Neutrophil (primary cell): ENCODE data around the gene TSPAN11.

Experiments used
- H3K27ac ChIP-seq: fragments of 200-600 bp; sonication (generic); 2 replicates; pipeline ENCODE4 v1.5.1; 2016; ENCODE audit warnings: mild to moderate bottlenecking, moderate library complexity
- H3K27me3 ChIP-seq: fragments of 200-600 bp; sonication (generic); 2 replicates; pipeline ENCODE4 v1.6.0; 2016; ENCODE audit warnings: mild to moderate bottlenecking
- H3K36me3 ChIP-seq: fragments of 200-600 bp; sonication (generic); 2 replicates; pipeline ENCODE4 v1.5.1; 2017
- H3K4me1 ChIP-seq, 2 experiments: fragments of 200-600 bp in 1 of 2; sonication (generic) in 1 of 2; 1 replicate in 1 of 2; 2 replicates in 1 of 2; pipeline versions ENCODE4 v1.5.1 to v1.6.1; 2013 to 2016; ENCODE audit warnings: low read depth in 1 of 2, low read length in 1 of 2, mild to moderate bottlenecking in 1 of 2, moderate library complexity in 1 of 2; ENCODE audit not compliant: control insufficient read depth in 1 of 2, insufficient read depth in 1 of 2
- H3K4me3 ChIP-seq, 2 experiments: fragments of 200-600 bp in 1 of 2; sonication (generic) in 1 of 2; 1 replicate in 1 of 2; 2 replicates in 1 of 2; pipeline ENCODE4 v1.5.1; 2013 to 2016; ENCODE audit warnings: low read depth in 1 of 2, low read length in 1 of 2, mild to moderate bottlenecking in 1 of 2, moderate library complexity in 1 of 2
- H3K9me3 ChIP-seq: fragments of 200-600 bp; sonication (generic); 2 replicates; pipeline ENCODE4 v1.5.1; 2016
- CTCF ChIP-seq: fragments of 200-600 bp; sonication (generic); IDR thresholded peaks from 2 replicates; pipeline ENCODE4 v1.5.1; 2016; ENCODE audit warnings: antibody characterized with exemption

Gene TSPAN11

GRCh38 chr12:30936036-30936435 is 9.5 kb downstream of the TSPAN11 start:
- Histone ChIP-seq H3K4me3 (no peak overlapping the region), H3K4me1 (no peaks in the 10 kb centered on the region), H3K9me3 (no peaks in the 10 kb centered on the region), H3K27ac (no peak overlapping the region), H3K27me3 (no peaks in the 10 kb centered on the region), H3K36me3 (no peaks in the 10 kb centered on the region)
- TF ChIP-seq CTCF: no peak

GRCh38 chr12:30939234-30939633 is 12.7 kb downstream of the TSPAN11 start:
- Histone ChIP-seq H3K27ac (no peak overlapping the region), H3K27me3 (no peaks in the 10 kb centered on the region), H3K4me3 (no peak overlapping the region), H3K9me3 (no peaks in the 10 kb centered on the region), H3K4me1 (no peaks in the 10 kb centered on the region), H3K36me3 (no peaks in the 10 kb centered on the region)
- no peak for TF ChIP-seq CTCF

DNA sequence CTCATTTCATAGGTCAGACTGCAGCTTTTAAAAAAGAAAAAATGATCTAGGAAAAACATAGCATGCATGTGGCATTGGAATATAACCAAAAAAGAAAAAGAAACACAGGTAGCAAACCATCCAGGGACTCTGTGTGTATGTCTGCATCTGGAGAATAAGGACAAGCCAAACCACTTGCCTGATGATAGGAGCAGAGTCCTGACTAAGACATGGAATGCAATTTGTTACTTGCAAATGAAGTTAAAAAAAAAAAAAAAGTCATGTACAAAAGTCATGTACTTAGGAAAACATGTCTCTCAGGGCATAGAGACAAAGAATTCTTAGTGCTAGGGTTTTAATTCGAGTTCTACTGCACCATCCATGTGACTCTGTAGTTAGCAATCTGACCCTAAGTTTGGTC is 15.9 kb downstream of the TSPAN11 start:
- no peak overlapping the region for H3K4me3 ChIP-seq
- H3K27ac ChIP-seq: no peak overlapping the region
- no peaks in the 10 kb centered on the region for H3K9me3 ChIP-seq
- H3K36me3 ChIP-seq: no peaks in the 10 kb centered on the region
- H3K4me1 ChIP-seq: no peaks in the 10 kb centered on the region
- H3K27me3 ChIP-seq: no peaks in the 10 kb centered on the region
- TF ChIP-seq CTCF: no peak

DNA sequence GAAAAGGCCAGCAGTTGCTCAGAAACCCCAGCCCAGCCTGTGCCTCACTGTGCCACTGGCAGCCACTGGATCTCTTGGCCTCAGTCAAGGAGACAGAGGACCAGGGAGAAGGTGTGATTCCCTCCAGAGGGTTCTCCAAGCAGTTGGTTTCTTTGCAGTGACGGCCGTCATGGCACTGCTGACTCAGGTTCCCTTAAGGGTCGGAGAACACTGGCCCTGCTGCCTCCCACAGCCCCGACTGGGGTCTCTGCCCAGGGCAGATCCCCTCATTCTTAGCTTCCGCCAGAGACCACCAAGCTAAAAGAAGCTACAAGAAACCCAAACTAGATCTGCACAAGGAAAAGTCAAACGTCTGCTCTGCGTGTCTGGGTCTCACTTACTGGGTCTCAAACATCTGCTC is 16.4 kb downstream of the TSPAN11 start:
- no peak for TF ChIP-seq CTCF
- H3K9me3 ChIP-seq: no peaks in the 10 kb centered on the region

GRCh38 chr12:30945443-30946164 is 19.1 kb downstream of the TSPAN11 start:
- no peak overlapping the region for H3K27ac ChIP-seq
- no peaks in the 10 kb centered on the region for H3K36me3 ChIP-seq
- H3K4me1 ChIP-seq: no peaks in the 10 kb centered on the region
- H3K9me3 ChIP-seq: no peaks in the 10 kb centered on the region
- no peak for TF ChIP-seq CTCF
- no peak overlapping the region for H3K4me3 ChIP-seq
- no peaks in the 10 kb centered on the region for H3K27me3 ChIP-seq

More for the DNA sequence above, 16.4 kb downstream of the TSPAN11 start:
- H3K27ac ChIP-seq: no peak overlapping the region
- H3K36me3 ChIP-seq: no peaks in the 10 kb centered on the region
- no peak overlapping the region for H3K4me3 ChIP-seq
- H3K4me1 ChIP-seq: no peaks in the 10 kb centered on the region
- no peaks in the 10 kb centered on the region for H3K27me3 ChIP-seq
